ENCODE results near the gene NPLOC4. TPM values are rescaled to one million over a fixed set of nuclear protein-coding genes. Genes with fewer than 3 reads are reported as not detected.

Gene NPLOC4
- total and polyA plus RNA-seq, 2 experiments from 2014 or later, result 51.4 to 64.6 TPM

- TF ChIP-seq EZH2 (IDR thresholded peaks at IDR 0.05; ENCODE audit: insufficient read depth, poor library complexity, severe bottlenecking) (no peak), EZH2phosphoT487 (IDR thresholded peaks at IDR 0.05; ENCODE audit: insufficient read depth, low read depth) (no peak)
- Histone ChIP-seq H4K20me1 (ENCODE audit: insufficient read depth) (no peaks in the 10 kb centered on the region), H3K4me1 (ENCODE audit: insufficient read depth) (peaks cover 22% of the 10 kb centered on the region), H3K27me3 (replicated peaks; ENCODE audit: insufficient read depth) (no peaks in the 10 kb centered on the region), H3K4me2 (ENCODE audit: unreplicated experiment) (no peak overlapping the region), H3K9me3 (ENCODE audit: low read depth) (no peaks in the 10 kb centered on the region), H3F3A (ENCODE audit: insufficient read depth) (peaks cover 11% of the 10 kb centered on the region; the same call in 1 of the 2 replicates), H3K79me2 (ENCODE audit: insufficient read depth) (peaks cover 6% of the 10 kb centered on the region), H3K27ac (no peak overlapping the region), H3K9me2 (ENCODE audit: insufficient read depth) (no peaks in the 10 kb centered on the region), H3K4me3 (no peak overlapping the region), H2AFZ (no peak overlapping the region), H3K9ac (no peak overlapping the region), H3K36me3 (ENCODE audit: low read depth) (no peaks in the 10 kb centered on the region)
- 57 to 69% methylated on average over 22 to 26 of the region's 26 CpGs for WGBS, 2 experiments (ENCODE audit: low coverage in 1 of 2, low lambda C conversion rate in 2 of 2, missing lambda C conversion rate in 2 of 2)
- in situ Hi-C loops (cut with MboI), result no loop called here
- DNase-seq, result peak; percentile 63
Measured at GRCh38 chr17:81522491-81523401, 114.2 kb downstream of the NPLOC4 start.

DNA sequence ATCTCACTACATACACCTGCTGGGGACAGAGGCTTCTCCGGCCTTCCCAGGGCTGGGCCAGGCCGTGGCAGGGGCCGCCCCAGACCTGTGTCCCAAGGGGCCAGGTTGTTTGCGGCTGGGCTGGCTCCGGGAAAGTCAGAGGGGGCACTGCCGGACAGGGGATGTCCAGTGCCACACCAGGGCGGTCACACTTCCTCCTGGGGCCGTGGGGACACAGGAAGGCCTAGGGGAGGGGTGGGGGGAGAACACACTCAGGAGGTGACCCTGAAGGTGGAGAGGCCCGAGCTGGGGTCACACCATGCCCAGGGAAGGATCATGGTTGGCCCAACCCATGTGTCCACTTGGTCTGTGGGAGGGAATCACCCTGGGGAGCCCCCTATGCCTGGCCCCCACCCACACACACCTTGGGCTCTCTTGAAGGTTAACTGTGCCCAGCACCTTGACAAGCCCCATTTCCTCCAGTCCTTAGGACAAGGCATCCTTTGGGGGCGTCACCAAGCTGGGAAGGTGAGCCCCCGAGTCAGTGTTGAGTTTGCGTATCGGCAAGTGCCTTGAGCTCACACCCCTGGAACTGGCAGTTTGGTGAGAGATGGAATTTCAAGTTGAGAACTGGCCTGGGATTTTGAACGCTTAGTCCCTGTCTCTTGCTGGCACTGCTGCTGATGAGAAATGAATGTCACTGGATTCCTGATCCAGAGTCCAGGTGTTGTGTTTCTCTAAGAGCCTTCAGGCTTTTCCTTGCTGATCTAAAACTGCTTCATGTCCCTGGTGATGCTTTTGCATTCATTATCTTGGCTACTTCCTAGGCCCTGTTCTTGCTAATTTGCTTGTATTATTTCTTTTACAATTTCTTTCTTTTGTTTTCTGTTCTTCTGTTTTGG, 116.7 kb downstream of the NPLOC4 start:
- in situ Hi-C loops (cut with MboI), result no loop called here
- Histone ChIP-seq H3K4me2 (ENCODE audit: unreplicated experiment) (no peak overlapping the region), H3K4me3 (no peak overlapping the region), H3K79me2 (ENCODE audit: insufficient read depth) (peaks cover 31% of the 10 kb centered on the region), H4K20me1 (ENCODE audit: insufficient read depth) (no peaks in the 10 kb centered on the region), H3K27me3 (replicated peaks; ENCODE audit: insufficient read depth) (no peaks in the 10 kb centered on the region), H3K36me3 (ENCODE audit: low read depth) (no peaks in the 10 kb centered on the region), H3K9me3 (ENCODE audit: low read depth) (no peaks in the 10 kb centered on the region), H2AFZ (no peak overlapping the region), H3K9ac (no peak overlapping the region), H3K9me2 (ENCODE audit: insufficient read depth) (no peaks in the 10 kb centered on the region), H3K4me1 (ENCODE audit: insufficient read depth) (peaks cover 34% of the 10 kb centered on the region), H3K27ac (no peak overlapping the region), H3F3A (ENCODE audit: insufficient read depth) (peaks cover 25% of the 10 kb centered on the region)
- no peak for DNase-seq
- no peak for TF ChIP-seq EZH2 (IDR thresholded peaks at IDR 0.05; ENCODE audit: insufficient read depth, poor library complexity, severe bottlenecking)
- no peak for TF ChIP-seq EZH2phosphoT487 (IDR thresholded peaks at IDR 0.05; ENCODE audit: insufficient read depth, low read depth)
- WGBS, 2 experiments (ENCODE audit: low coverage in 1 of 2, low lambda C conversion rate in 2 of 2, missing lambda C conversion rate in 2 of 2), result 86 to 90% methylated on average over 14 of the region's 14 CpGs

GRCh38 chr17:81519284-81520020, 117.5 kb downstream of the NPLOC4 start:
- H3K79me2 ChIP-seq (ENCODE audit: insufficient read depth), result peaks cover 34% of the 10 kb centered on the region
- H3K4me2 ChIP-seq (ENCODE audit: unreplicated experiment), result peak overlapping the region; percentile 91
- no peaks in the 10 kb centered on the region for H3K27me3 ChIP-seq (replicated peaks; ENCODE audit: insufficient read depth)
- no peaks in the 10 kb centered on the region for H4K20me1 ChIP-seq (ENCODE audit: insufficient read depth)
- TF ChIP-seq EZH2 (IDR thresholded peaks at IDR 0.05; ENCODE audit: insufficient read depth, poor library complexity, severe bottlenecking) (no peak), EZH2phosphoT487 (IDR thresholded peaks at IDR 0.05; ENCODE audit: insufficient read depth, low read depth) (no peak)
- WGBS, 2 experiments (ENCODE audit: low coverage in 1 of 2, low lambda C conversion rate in 2 of 2, missing lambda C conversion rate in 2 of 2), result 12 to 21% methylated on average over 39 to 55 of the region's 61 CpGs
- peaks cover 34% of the 10 kb centered on the region for H3K4me1 ChIP-seq (ENCODE audit: insufficient read depth)
- peaks cover 27% of the 10 kb centered on the region for H3F3A ChIP-seq (ENCODE audit: insufficient read depth)
- peak overlapping the region; percentile 53 for H3K9ac ChIP-seq
- no peaks in the 10 kb centered on the region for H3K9me2 ChIP-seq (ENCODE audit: insufficient read depth)
- DNase-seq, result peak; percentile 59
- H3K27ac ChIP-seq, result no peak overlapping the region
- in situ Hi-C loops (cut with MboI), result no loop called here
- no peak overlapping the region for H2AFZ ChIP-seq
- no peaks in the 10 kb centered on the region for H3K36me3 ChIP-seq (ENCODE audit: low read depth)
- no peaks in the 10 kb centered on the region for H3K9me3 ChIP-seq (ENCODE audit: low read depth)
- peak overlapping the region; percentile 87 for H3K4me3 ChIP-seq

Measured in GM23248 (cell line).